Lower leg skin (tissue), 3 donors: ENCODE data around the gene RIPK4.

Experiments
- CTCF ChIP-seq, 3 donors: fragments of 450-650 bp; IDR thresholded peaks; one replicate each; pipeline ENCODE4 v1.5.1; 2016; ENCODE audit warnings: antibody characterized with exemption in 3 of 3, mild to moderate bottlenecking in 3 of 3, moderate library complexity in 2 of 3
- POLR2A ChIP-seq, 2 donors: fragments of 450-650 bp; IDR thresholded peaks; one replicate each; pipeline ENCODE4 v1.6.1; 2016 to 2017; ENCODE audit warnings: antibody characterized with exemption in 2 of 2, mild to moderate bottlenecking in 1 of 2, moderate library complexity in 1 of 2

DNA sequence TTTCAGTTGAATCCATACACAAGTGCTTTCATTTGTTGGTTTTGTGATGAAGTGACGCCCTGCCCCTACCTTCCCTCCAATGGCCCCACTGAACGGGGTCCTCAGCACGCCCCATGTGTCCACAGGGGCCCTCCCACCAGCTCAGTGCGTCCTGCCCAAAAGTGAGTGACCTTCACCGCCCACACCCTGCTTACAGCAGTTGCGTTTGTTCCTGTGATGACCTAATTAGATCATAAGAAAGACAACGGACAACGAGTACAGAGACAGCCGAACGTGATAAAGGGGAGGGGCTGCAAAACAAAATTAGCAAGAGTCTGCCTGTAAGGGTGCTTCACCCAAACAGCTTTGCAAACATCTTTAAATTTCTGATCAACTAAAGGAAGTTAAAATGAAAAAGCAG, 38.2 kb upstream of the RIPK4 start:
- TF ChIP-seq CTCF (IDR thresholded peaks at IDR 0.05) (no peak), POLR2A (IDR thresholded peaks at IDR 0.05) (no peak)
